ENCODE results near the gene LALBA.

The LALBA gene

DNA sequence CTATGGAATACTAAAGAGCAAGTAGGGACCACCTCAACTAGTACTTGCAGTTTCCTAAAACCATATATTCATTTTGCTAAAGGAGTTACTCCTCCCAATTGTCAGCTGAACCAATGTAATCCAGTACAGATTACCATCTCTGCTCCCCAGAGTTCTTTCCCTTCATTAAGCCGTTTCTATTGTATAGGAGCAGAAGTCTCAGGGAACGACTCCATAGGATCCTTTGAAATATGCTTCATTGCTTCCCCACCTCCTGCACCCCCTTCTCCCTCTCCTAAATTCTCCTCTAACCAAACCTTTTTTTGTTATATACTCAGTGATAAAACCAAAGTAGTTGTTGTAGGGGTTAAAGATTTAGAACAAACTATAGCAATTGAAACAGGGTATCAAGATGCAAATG lies 30.7 kb upstream of the LALBA start:
- H3K4me3 ChIP-seq (ENCODE audit: low read depth, low read length) = no peak overlapping the region

DNA sequence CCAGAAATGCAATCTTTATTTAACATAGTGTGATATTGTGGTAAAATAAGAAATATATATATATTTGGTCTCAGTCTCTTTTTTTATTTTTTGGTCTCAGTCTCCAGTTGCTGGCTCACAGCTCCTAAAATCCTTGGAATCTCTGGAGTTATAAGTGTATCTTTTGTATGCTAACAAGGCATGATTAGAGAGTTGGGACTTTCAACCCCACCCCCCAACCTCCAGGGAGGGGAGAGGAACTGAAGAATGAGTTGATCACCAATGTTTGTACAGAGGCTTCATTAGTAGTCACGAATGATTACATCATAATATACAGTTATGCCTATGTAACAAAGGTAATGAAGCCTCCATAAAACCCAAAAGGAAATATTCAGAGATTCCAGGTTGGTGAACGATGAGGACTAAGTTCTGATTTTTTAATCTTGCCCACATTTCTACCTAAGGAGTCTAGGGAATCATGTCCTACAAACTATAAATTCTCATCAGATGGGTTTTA lies 22.8 kb upstream of the LALBA start:
- no peak for DNase-seq (ENCODE audit: low read depth)
- H3K4me3 ChIP-seq (ENCODE audit: low read depth, low read length) = no peak overlapping the region
- TF ChIP-seq, protein P1, sequence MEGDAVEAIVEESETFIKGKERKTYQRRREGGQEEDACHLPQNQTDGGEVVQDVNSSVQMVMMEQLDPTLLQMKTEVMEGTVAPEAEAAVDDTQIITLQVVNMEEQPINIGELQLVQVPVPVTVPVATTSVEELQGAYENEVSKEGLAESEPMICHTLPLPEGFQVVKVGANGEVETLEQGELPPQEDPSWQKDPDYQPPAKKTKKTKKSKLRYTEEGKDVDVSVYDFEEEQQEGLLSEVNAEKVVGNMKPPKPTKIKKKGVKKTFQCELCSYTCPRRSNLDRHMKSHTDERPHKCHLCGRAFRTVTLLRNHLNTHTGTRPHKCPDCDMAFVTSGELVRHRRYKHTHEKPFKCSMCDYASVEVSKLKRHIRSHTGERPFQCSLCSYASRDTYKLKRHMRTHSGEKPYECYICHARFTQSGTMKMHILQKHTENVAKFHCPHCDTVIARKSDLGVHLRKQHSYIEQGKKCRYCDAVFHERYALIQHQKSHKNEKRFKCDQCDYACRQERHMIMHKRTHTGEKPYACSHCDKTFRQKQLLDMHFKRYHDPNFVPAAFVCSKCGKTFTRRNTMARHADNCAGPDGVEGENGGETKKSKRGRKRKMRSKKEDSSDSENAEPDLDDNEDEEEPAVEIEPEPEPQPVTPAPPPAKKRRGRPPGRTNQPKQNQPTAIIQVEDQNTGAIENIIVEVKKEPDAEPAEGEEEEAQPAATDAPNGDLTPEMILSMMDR (IDR thresholded peaks at IDR 0.05; ENCODE audit: low read depth, low read length, missing control alignments) = no peak

More for the DNA sequence above, 30.7 kb upstream of the LALBA start:
- TF ChIP-seq, protein P1 (IDR thresholded peaks at IDR 0.05; ENCODE audit: low read depth, low read length, missing control alignments) = no peak
- no peak for DNase-seq (ENCODE audit: low read depth)

DNA sequence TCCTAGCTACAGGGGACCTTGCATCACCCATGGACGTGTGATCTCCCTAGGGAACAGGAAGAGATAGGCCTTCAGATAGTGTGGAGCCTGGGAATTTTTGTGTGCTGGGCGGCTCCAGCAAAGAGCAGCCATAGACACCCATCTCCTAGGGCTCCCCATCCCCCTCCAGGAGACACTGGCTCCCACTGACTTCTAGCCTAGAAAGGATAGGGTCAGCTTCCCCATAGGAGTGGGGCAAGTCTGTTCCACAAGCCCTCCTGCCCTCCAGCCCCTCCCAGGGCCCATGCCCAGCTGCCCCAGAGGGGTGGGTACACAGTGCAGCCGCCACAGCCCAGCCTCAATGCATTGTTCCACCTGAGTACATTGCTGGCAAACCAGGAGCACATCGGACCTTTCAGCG lies 16.5 kb upstream of the LALBA start:
- H3K4me3 ChIP-seq (ENCODE audit: low read depth, low read length) = no peak overlapping the region
- TF ChIP-seq, protein P1 (IDR thresholded peaks at IDR 0.05; ENCODE audit: low read depth, low read length, missing control alignments) = no peak
- DNase-seq (ENCODE audit: low read depth) = no peak

DNA sequence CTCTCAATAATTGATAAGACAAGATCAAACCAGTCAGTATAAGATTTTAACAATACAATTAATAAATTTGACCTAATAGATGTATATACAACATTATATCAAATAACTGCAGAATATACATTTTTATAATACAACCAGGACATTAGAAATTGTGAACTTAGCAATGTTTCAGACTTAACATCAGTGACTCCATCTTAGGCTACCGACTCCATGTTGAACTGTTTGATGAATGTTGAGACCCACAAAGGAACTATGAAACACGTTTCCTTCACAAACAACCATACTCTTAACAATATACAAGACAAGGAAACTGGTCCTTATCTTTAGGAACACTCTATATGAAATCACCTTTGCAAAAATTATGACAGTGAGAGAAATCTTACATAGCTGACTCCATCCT lies 13.9 kb upstream of the LALBA start:
- TF ChIP-seq, protein P1 (IDR thresholded peaks at IDR 0.05; ENCODE audit: low read depth, low read length, missing control alignments) = no peak
- DNase-seq (ENCODE audit: low read depth) = no peak
- no peak overlapping the region for H3K4me3 ChIP-seq (ENCODE audit: low read depth, low read length)

DNA sequence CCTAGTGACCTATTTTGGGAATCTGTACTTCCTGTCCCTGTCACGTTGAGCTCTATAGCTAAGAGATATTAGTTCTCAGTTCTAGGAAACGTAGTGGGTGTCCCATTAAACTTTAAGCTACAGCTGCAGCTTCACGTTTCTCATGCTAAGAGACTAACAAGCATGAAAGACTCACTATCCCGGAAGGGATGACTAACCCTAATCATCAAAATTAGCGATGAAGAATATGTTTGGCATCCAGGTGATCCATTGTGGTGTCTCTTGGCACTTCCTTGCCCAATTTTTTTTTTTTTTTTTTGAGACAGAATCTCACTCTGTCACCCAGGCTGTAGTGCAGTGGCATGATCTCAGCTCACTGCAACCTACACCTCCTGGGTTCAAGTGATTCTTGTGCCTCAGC lies 11.0 kb upstream of the LALBA start:
- no peak for DNase-seq (ENCODE audit: low read depth)
- TF ChIP-seq, protein P1 (IDR thresholded peaks at IDR 0.05; ENCODE audit: low read depth, low read length, missing control alignments) = no peak
- H3K4me3 ChIP-seq (ENCODE audit: low read depth, low read length) = no peak overlapping the region

DNA sequence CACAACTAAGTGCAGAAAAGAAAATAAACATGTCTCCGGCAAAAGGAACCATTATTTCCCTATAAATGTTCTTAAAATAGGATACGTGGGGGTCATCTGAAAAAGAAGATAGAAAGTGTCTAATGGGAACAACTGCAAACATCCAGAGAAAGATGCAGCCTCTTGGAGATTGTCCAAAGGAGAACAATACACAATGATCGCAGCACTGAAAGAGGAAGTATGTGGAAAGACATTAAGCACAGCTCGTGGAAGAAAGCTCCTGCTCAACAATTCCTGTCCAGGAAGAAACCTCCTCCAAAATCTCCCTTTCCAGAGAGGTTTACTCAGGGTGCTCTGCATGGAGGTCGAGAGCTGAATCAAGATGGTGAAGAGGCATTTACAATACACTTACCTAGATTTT lies 2.5 kb upstream of the LALBA start:
- no peak for DNase-seq (ENCODE audit: low read depth)
- H3K4me3 ChIP-seq (ENCODE audit: low read depth, low read length) = no peak overlapping the region
- TF ChIP-seq, protein P1 (IDR thresholded peaks at IDR 0.05; ENCODE audit: low read depth, low read length, missing control alignments) = no peak

DNA sequence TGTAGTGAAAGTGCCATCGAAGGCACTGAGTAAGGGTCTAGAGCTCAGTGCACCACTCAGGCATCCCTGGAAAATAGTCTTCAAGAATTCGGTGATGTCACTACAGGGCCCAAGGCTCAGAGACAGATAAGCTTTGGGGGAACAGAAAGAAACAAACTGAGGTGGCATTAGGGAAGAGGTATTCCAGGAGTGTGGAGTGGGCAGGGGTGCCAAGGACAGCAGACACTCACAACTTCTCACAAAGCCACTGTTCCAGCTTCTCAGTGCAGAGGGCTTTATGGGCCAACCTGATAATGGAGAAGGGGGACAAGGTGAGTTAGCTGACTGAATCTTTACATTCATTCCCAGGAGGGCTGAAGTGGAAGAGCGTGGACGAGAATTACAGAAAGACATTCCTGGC lies 2.1 kb downstream of the LALBA start:
- H3K4me3 ChIP-seq (ENCODE audit: low read depth, low read length) = no peak overlapping the region
- no peak for DNase-seq (ENCODE audit: low read depth)
- TF ChIP-seq, protein P1 (IDR thresholded peaks at IDR 0.05; ENCODE audit: low read depth, low read length, missing control alignments) = no peak

Data from GM12864 (cell line).